BLaER1 treated with 17β-estradiol and CSF1 and Interleukin-3, amounts not matched to agents 10 nM and 100 nM (cell line): ENCODE measurements around the gene PRPF8.

ENCODE experiments used
- H3K27ac ChIP-seq, 11 experiments: shearing (Covaris generic); formaldehyde crosslinking; 2 replicates each; pipeline ENCODE4 v1.8.1; 2022
- H3K27me3 ChIP-seq, 11 experiments: shearing (Covaris generic); formaldehyde crosslinking; 2 replicates each; pipeline ENCODE4 v1.8.1; 2022
- H3K36me3 ChIP-seq, 11 experiments: shearing (Covaris generic); formaldehyde crosslinking; 2 replicates each; pipeline ENCODE4 v1.8.1; 2022
- H3K4me1 ChIP-seq, 10 experiments: shearing (Covaris generic); formaldehyde crosslinking; 2 replicates each; pipeline ENCODE4 v1.8.1; 2022
- H3K4me2 ChIP-seq, 11 experiments: shearing (Covaris generic); formaldehyde crosslinking; 2 replicates each; pipeline ENCODE4 v1.8.1; 2022
- H3K4me3 ChIP-seq, 10 experiments: shearing (Covaris generic); formaldehyde crosslinking; 2 replicates each; pipeline ENCODE4 v1.8.1; 2022
- H3K9ac ChIP-seq, 11 experiments: shearing (Covaris generic); formaldehyde crosslinking; 2 replicates each; pipeline ENCODE4 v1.8.1; 2022
- H3K9me3 ChIP-seq, 11 experiments: shearing (Covaris generic); formaldehyde crosslinking; replicated peaks in 1 of 11; 2 replicates each; pipeline ENCODE4 v1.8.1; 2022
- H4K20me1 ChIP-seq, 11 experiments: shearing (Covaris generic); formaldehyde crosslinking; 2 replicates each; pipeline ENCODE4 v1.8.1; 2022
- Cebpa-rat ChIP-seq, 11 experiments: shearing (Covaris generic); IDR thresholded peaks; 2 replicates each; pipeline ENCODE4 v1.8.1; 2022

Gene PRPF8

DNA sequence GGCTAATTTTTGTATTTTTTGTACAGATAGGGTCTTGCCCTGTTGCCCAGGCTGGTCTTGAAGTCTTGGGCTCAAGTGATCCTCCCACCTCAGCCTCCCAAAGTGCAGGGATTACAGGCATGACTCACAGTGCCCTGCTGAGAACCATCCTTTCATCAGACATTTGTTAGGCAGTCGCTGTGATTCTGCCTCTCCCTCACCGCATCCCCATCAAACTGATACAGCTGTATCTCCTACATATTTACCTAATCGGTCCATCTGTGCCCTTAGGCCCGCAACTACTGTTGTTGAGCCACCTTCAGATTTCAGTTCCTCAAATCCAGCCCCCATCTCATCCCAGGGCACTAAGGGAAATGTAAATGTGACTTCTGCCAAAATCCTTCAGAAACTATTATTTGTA, 54.0 kb downstream of the PRPF8 start:
- Histone ChIP-seq H3K9ac (peak overlapping the region in 8 of 11 experiments; percentile 10 to 94 (median 89); a peak in 10 of 22 replicates), H4K20me1 (peaks cover 0 to 48% (median 13%) of the 10 kb centered on the region in 11 experiments; a peak in 13 of 22 replicates), H3K27me3 (no peaks in the 10 kb centered on the region; a peak in 1 of 22 replicates), H3K36me3 (peaks cover 14 to 48% (median 32%) of the 10 kb centered on the region in 11 experiments), H3K4me3 (no peak overlapping the region), H3K27ac (peak overlapping the region in 8 of 11 experiments; percentile 49 to 95 (median 92); a peak in 14 of 22 replicates), H3K9me3 (no peaks in the 10 kb centered on the region), H3K4me1 (peaks cover 43 to 54% (median 46%) of the 10 kb centered on the region in 10 experiments), H3K4me2 (peak overlapping the region; percentile 97 to 100 (median 99))
- no peak for TF ChIP-seq Cebpa-rat (IDR thresholded peaks at IDR 0.05)

DNA sequence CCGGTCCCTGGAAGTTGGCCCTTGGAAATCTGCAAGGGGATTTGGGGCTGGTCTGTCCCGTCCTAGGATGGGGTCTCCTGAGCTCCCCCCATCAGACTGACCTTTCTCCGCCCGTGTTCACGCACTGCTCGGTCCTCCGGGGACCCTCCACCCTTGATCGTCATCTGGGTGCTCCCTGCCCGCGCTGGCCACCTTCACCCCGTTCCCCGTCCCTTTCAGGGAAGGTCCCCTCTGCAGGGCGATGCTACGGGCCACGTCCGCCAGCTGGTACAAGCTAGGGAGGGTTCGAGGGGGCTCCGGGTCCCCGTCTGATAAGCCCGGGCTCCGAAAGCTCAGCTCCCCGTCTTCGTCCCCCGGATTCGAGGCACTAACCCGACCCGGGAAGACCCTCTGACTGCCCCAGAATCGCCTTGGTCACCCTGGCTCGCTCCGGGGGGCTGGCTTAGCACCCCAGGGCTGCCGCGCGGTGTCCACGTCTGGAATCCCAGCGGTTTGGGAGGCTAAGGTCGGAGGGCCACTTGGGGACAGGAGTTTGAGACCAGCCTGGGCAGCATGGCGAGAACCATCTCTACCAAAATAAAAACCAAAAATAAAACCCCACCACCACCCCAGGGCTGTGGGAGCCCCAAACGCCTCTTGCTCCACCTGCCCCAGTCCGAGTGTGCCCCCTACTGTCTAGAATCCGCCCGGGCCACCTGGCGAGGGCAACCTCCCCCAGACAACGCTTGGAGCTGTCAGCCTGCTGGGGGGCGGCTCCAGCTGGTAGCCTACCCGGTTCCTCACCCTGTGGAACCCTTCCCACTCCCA, 55.0 kb downstream of the PRPF8 start:
- Histone ChIP-seq H3K4me2 (peak overlapping the region; percentile 97 to 100 (median 99)), H4K20me1 (peaks cover 0 to 45% (median 8%) of the 10 kb centered on the region in 11 experiments; a peak in 11 of 22 replicates), H3K9ac (peak overlapping the region; percentile 87 to 94 (median 90)), H3K4me3 (peak overlapping the region; percentile 73 to 98 (median 88)), H3K27ac (peak overlapping the region; percentile 86 to 95 (median 92)), H3K4me1 (peaks cover 52 to 63% (median 55%) of the 10 kb centered on the region in 10 experiments), H3K27me3 (no peaks in the 10 kb centered on the region; a peak in 1 of 22 replicates), H3K9me3 (no peaks in the 10 kb centered on the region), H3K36me3 (peaks cover 4 to 48% (median 32%) of the 10 kb centered on the region in 11 experiments)
- no peak for TF ChIP-seq Cebpa-rat (IDR thresholded peaks at IDR 0.05)

DNA sequence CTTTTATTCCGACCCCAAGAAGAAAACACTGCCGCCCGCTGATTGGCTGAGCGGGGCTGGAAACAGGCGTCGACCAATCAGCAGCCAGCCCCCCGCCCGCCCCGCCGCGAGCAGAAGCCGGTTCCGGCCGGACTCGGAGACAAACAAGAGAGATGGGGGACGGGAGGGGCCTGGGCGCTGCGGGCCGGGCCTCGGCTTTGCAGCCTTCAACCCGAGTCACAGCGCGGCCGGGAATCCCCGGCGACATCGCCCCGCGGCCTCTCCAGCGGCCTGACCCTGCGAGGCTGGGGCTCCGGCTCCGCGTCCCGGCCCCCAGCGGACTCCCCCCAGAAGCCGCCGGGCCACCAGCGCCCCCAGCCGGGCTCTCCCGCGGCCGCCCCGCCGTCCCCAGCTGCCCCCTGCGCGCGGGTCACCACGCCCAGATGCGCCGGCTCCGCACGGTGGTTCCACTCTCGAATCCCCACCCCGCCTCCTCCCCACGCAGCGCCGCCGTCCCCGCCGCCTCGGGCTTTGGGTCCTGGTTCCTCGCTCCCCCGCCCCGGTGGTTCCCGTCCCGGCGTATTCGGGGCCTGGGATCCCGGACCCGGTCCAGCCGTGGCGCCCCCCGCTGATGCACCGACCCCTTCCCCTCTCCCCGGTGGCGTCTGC, 55.7 kb downstream of the PRPF8 start:
- Histone ChIP-seq H4K20me1 (peaks cover 0 to 40% (median 4%) of the 10 kb centered on the region in 11 experiments; a peak in 6 of 22 replicates), H3K36me3 (peaks cover 0 to 48% (median 33%) of the 10 kb centered on the region in 11 experiments; a peak in 19 of 22 replicates), H3K9me3 (peaks cover 0 to 4% (median 0%) of the 10 kb centered on the region in 11 experiments; a peak in 1 of 22 replicates), H3K9ac (peak overlapping the region; percentile 87 to 94 (median 90)), H3K4me1 (peaks cover 56 to 66% (median 62%) of the 10 kb centered on the region in 10 experiments), H3K27me3 (no peaks in the 10 kb centered on the region; a peak in 1 of 22 replicates), H3K4me2 (peak overlapping the region; percentile 97 to 100 (median 99)), H3K4me3 (peak overlapping the region; percentile 73 to 98 (median 88)), H3K27ac (peak overlapping the region; percentile 86 to 95 (median 92))
- TF ChIP-seq Cebpa-rat (IDR thresholded peaks at IDR 0.05): no peak

DNA sequence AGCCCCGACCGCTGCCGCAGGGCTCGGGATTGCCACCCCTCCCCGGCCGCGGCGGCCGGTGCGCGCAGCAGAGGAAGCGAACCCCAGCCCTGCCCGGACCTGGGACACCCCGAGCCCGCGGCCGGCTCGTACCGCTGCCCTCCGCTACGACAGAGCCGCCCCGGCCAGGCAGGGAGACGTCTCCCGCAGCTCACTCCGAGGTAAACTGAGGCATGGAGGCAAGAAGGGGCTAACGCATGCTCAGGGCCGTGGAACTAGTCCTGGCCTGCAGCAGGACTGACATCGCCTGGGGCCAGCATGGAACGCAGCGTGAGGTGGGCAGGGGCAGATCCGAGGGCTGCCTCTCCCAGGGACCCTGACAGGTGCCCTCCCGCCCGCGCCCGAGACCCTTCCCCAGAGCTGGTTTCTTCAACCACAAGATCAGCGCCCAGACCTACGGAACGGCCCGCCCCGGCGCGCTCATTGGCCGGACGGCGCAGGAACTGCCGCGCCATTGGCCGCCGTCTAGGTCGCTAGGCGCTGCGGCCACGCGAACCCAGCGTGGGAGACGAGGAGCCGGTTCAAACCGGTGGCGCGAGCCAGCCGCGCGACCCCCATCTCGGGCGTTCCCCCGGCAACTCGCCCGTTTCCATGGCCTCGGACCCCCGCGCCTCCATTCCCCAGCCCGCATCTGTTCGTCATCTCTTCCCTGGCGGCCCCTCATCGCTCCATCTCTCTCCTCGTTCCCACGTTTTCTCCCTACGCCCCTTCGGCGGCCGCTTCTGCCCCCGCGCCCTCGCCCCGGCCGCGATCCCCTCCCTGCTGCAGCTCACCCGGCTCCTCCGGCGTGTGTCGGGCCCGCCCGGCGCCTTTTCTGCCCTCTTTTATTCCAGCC, 56.4 kb downstream of the PRPF8 start, which contains the start of gene SLC43A2:
Gene SLC43A2 (minus strand): TSS at position 853 of the 874 bp plus-strand sequence. CDS start 960 bp downstream, outside the sequence.
- H4K20me1 ChIP-seq: peaks cover 0 to 38% (median 5%) of the 10 kb centered on the region in 11 experiments; a peak in 7 of 22 replicates
- peak within 1 kb of the TSS; percentile 97 to 100 (median 99) for H3K4me2 ChIP-seq
- H3K9ac ChIP-seq: peak within 1 kb of the TSS; percentile 87 to 94 (median 90)
- peaks cover 0 to 48% (median 36%) of the 10 kb centered on the region in 11 experiments; a peak in 19 of 22 replicates for H3K36me3 ChIP-seq
- H3K27ac ChIP-seq: peak within 1 kb of the TSS; percentile 86 to 95 (median 92)
- no peaks in the 10 kb centered on the region; a peak in 1 of 22 replicates for H3K27me3 ChIP-seq
- H3K9me3 ChIP-seq: peaks cover 0 to 8% (median 0%) of the 10 kb centered on the region in 11 experiments; a peak in 1 of 22 replicates
- peaks cover 58 to 71% (median 68%) of the 10 kb centered on the region in 10 experiments for H3K4me1 ChIP-seq
- H3K4me3 ChIP-seq: peak within 1 kb of the TSS; percentile 73 to 98 (median 88)
- no peak for TF ChIP-seq Cebpa-rat (IDR thresholded peaks at IDR 0.05)

DNA sequence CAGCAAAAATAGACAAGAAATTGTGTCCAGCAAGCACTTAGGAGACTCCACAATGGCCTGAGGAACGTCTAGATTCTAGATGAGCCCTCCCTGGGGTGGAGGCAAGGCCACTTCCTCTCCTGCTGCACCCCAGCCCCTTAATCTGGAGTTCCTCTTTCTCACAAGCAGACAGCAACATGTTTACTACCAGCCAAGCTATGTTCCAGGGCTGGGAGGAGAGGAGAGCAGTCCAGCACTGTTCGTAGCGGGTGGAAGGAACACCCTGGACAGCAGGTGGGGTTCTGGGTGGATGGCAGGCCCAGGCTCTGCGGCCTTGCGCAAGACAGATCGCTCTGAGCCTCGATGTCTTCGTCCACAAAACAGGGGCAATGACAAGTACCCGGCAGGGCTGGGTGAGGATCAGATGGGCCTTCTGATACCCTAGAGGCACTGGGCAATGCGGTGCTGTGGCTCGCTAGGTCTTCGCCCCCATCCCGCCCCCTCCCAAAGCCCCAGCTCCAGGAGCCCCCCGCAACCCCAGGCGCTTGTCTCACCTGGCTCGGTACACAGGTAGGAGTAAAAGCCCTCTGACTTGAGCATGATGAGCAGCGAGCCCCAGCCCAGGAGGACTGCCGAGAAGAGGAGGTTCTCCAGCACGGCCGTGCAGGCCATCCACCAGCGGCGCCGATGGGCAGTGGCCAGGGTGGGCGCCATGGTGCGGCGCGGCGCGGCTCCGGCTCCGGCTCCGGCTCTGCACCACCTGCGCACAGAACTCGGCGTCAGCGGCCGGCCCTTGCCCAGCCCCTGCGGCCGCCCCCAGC, 57.3 kb downstream of the PRPF8 start:
- peak overlapping the region; percentile 73 to 98 (median 88) for H3K4me3 ChIP-seq
- peaks cover 0 to 47% (median 41%) of the 10 kb centered on the region in 11 experiments; a peak in 19 of 22 replicates for H3K36me3 ChIP-seq
- peak overlapping the region; percentile 87 to 94 (median 90) for H3K9ac ChIP-seq
- no peaks in the 10 kb centered on the region; a peak in 1 of 22 replicates for H3K27me3 ChIP-seq
- H4K20me1 ChIP-seq: peaks cover 0 to 34% (median 0%) of the 10 kb centered on the region in 11 experiments; a peak in 7 of 22 replicates
- TF ChIP-seq Cebpa-rat (IDR thresholded peaks at IDR 0.05): peak in 3 of 11 experiments; percentile 16 to 49 (median 37); a peak in 1 of 22 replicates
- H3K4me2 ChIP-seq: peak overlapping the region; percentile 94 to 100 (median 98)
- peaks cover 0 to 8% (median 0%) of the 10 kb centered on the region in 11 experiments; a peak in 1 of 22 replicates for H3K9me3 ChIP-seq
- peaks cover 60 to 76% (median 71%) of the 10 kb centered on the region in 10 experiments for H3K4me1 ChIP-seq
- H3K27ac ChIP-seq: peak overlapping the region; percentile 86 to 95 (median 92)

DNA sequence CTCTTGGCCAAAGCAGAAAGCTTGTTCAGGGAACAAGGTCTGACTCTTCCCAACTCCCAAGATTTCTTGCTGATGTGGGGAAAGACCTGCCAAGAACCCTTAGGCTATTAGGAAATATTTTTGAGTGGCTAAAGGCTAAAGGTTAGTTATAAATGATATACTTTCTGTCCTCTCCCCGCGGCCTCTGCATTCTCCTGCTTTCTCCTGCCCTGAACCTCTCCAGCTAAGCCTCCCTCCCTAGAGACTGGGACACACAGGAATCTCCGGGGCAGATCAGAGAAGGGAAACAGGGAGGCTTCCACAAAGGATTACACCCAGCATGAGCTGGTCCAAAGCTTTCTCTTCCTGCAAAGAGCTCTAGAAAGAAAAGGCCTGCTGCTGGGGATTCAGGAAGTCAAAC, 58.3 kb downstream of the PRPF8 start:
- Histone ChIP-seq H3K4me2 (peak overlapping the region; percentile 94 to 100 (median 98)), H3K9ac (peak overlapping the region; percentile 87 to 94 (median 90); a peak in 21 of 22 replicates), H3K4me1 (peaks cover 60 to 76% (median 70%) of the 10 kb centered on the region in 10 experiments), H3K27ac (peak overlapping the region; percentile 48 to 95 (median 92); a peak in 20 of 22 replicates), H3K36me3 (peaks cover 0 to 55% (median 49%) of the 10 kb centered on the region in 11 experiments; a peak in 19 of 22 replicates), H3K4me3 (peak overlapping the region in 9 of 10 experiments; percentile 76 to 98 (median 90); a peak in 18 of 20 replicates), H3K27me3 (no peaks in the 10 kb centered on the region; a peak in 1 of 22 replicates), H3K9me3 (peaks cover 0 to 8% (median 0%) of the 10 kb centered on the region in 11 experiments; a peak in 1 of 22 replicates), H4K20me1 (peaks cover 0 to 31% (median 6%) of the 10 kb centered on the region in 11 experiments; a peak in 9 of 22 replicates)
- TF ChIP-seq Cebpa-rat (IDR thresholded peaks at IDR 0.05): no peak

DNA sequence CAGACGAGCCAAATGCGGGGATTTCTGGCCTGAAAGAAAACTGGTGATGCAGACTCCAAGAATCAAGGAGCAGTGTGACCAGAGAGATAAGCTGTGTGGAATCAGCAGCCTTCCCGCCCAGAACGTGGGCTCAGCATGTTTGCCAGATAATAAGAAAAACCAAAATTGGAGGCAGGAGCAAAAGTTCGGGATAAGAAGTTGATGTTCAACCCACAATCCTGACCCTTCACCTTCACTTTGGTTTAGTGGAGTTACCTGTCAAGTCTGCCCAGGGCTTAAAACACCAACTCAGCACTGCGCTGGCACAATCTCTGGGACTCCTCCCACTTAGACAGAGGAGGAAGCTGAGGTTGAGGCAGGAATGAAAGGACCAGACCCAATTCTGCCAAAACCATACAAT, 59.1 kb downstream of the PRPF8 start:
- H3K36me3 ChIP-seq: peaks cover 0 to 62% (median 57%) of the 10 kb centered on the region in 11 experiments; a peak in 19 of 22 replicates
- peaks cover 0 to 8% (median 0%) of the 10 kb centered on the region in 11 experiments; a peak in 1 of 22 replicates for H3K9me3 ChIP-seq
- no peaks in the 10 kb centered on the region; a peak in 1 of 22 replicates for H3K27me3 ChIP-seq
- H3K4me3 ChIP-seq: peak overlapping the region in 7 of 10 experiments; percentile 5 to 98 (median 91); a peak in 12 of 20 replicates
- H3K27ac ChIP-seq: peak overlapping the region in 10 of 11 experiments; percentile 5 to 95 (median 69); a peak in 12 of 22 replicates
- peak overlapping the region; percentile 94 to 100 (median 98) for H3K4me2 ChIP-seq
- H3K4me1 ChIP-seq: peaks cover 60 to 76% (median 70%) of the 10 kb centered on the region in 10 experiments
- H3K9ac ChIP-seq: peak overlapping the region; percentile 35 to 94 (median 90); a peak in 18 of 22 replicates
- TF ChIP-seq Cebpa-rat (IDR thresholded peaks at IDR 0.05): no peak
- peaks cover 0 to 38% (median 9%) of the 10 kb centered on the region in 11 experiments; a peak in 9 of 22 replicates for H4K20me1 ChIP-seq
